Measurements from ENCODE around the gene RNU7-1.

DNA sequence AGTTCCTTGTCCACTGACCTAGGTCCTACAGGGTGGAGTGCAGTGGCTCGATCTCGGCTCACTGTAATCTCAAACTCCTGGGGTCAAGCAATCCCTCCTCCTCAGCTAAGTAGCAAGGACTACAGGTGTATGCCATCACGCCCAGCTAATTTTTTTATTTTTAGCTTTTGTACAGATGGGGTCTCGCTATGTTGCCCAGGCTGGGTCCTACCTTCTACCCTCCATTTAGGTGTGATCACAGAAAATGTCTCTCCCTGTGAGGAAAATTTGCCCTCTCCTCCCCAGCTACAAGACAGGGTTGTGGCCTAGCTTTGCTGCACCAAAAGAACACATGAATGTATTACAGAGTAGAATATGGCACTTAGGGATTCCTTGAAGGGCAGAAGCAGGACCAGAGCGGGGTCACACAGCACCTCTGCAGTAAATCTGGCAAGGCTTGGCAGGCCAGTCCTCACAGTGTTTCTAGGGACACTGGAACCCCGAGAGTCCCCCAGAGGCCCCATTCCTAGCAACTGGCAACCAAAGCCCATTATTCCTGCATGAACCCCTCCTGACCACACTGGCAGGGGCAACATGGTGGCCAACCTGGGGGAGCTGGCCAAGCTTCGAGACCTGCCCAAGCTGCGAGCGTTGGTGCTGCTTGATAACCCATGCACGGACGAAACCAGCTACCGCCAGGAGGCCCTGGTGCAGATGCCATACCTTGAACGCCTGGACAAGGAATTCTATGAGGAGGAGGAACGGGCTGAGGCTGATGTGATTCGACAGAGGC, 31.3 kb upstream of the RNU7-1 start:
- TF ChIP-seq CREB1 (CRISPR knock-in tag; IDR thresholded peaks at IDR 0.05) (no peak), SP1 (CRISPR knock-in tag; conservative IDR thresholded peaks at IDR 0.05) (no peak), CREM (CRISPR knock-in tag; IDR thresholded peaks at IDR 0.05) (no peak), NR1H2 (CRISPR knock-in tag; IDR thresholded peaks at IDR 0.05) (no peak), ZNF138 (CRISPR knock-in tag; conservative IDR thresholded peaks at IDR 0.05) (no peak), TCF7 (CRISPR knock-in tag; IDR thresholded peaks at IDR 0.05; ENCODE audit: low read depth) (no peak), TP53 (CRISPR knock-in tag; IDR thresholded peaks at IDR 0.05) (no peak), IRF2 (CRISPR knock-in tag; IDR thresholded peaks at IDR 0.05; ENCODE audit: borderline replicate concordance, low read depth) (no peak)
- TF ChIP-seq, protein P1, sequence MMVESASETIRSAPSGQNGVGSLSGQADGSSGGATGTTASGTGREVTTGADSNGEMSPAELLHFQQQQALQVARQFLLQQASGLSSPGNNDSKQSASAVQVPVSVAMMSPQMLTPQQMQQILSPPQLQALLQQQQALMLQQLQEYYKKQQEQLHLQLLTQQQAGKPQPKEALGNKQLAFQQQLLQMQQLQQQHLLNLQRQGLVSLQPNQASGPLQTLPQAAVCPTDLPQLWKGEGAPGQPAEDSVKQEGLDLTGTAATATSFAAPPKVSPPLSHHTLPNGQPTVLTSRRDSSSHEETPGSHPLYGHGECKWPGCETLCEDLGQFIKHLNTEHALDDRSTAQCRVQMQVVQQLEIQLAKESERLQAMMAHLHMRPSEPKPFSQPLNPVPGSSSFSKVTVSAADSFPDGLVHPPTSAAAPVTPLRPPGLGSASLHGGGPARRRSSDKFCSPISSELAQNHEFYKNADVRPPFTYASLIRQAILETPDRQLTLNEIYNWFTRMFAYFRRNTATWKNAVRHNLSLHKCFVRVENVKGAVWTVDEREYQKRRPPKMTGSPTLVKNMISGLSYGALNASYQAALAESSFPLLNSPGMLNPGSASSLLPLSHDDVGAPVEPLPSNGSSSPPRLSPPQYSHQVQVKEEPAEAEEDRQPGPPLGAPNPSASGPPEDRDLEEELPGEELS (CRISPR knock-in tag; IDR thresholded peaks at IDR 0.05), result no peak
- TF ChIP-seq, protein P2, sequence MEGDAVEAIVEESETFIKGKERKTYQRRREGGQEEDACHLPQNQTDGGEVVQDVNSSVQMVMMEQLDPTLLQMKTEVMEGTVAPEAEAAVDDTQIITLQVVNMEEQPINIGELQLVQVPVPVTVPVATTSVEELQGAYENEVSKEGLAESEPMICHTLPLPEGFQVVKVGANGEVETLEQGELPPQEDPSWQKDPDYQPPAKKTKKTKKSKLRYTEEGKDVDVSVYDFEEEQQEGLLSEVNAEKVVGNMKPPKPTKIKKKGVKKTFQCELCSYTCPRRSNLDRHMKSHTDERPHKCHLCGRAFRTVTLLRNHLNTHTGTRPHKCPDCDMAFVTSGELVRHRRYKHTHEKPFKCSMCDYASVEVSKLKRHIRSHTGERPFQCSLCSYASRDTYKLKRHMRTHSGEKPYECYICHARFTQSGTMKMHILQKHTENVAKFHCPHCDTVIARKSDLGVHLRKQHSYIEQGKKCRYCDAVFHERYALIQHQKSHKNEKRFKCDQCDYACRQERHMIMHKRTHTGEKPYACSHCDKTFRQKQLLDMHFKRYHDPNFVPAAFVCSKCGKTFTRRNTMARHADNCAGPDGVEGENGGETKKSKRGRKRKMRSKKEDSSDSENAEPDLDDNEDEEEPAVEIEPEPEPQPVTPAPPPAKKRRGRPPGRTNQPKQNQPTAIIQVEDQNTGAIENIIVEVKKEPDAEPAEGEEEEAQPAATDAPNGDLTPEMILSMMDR (IDR thresholded peaks at IDR 0.05), result no peak
- TF ChIP-seq, protein P3, sequence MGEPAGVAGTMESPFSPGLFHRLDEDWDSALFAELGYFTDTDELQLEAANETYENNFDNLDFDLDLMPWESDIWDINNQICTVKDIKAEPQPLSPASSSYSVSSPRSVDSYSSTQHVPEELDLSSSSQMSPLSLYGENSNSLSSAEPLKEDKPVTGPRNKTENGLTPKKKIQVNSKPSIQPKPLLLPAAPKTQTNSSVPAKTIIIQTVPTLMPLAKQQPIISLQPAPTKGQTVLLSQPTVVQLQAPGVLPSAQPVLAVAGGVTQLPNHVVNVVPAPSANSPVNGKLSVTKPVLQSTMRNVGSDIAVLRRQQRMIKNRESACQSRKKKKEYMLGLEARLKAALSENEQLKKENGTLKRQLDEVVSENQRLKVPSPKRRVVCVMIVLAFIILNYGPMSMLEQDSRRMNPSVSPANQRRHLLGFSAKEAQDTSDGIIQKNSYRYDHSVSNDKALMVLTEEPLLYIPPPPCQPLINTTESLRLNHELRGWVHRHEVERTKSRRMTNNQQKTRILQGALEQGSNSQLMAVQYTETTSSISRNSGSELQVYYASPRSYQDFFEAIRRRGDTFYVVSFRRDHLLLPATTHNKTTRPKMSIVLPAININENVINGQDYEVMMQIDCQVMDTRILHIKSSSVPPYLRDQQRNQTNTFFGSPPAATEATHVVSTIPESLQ (CRISPR knock-in tag; IDR thresholded peaks at IDR 0.05), result no peak
- TF ChIP-seq, protein P4, sequence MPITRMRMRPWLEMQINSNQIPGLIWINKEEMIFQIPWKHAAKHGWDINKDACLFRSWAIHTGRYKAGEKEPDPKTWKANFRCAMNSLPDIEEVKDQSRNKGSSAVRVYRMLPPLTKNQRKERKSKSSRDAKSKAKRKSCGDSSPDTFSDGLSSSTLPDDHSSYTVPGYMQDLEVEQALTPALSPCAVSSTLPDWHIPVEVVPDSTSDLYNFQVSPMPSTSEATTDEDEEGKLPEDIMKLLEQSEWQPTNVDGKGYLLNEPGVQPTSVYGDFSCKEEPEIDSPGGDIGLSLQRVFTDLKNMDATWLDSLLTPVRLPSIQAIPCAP (CRISPR knock-in tag; IDR thresholded peaks at IDR 0.05), result no peak
- TF ChIP-seq, protein P5, sequence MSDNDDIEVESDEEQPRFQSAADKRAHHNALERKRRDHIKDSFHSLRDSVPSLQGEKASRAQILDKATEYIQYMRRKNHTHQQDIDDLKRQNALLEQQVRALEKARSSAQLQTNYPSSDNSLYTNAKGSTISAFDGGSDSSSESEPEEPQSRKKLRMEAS (CRISPR knock-in tag; IDR thresholded peaks at IDR 0.05), result no peak
- TF ChIP-seq, protein P6, sequence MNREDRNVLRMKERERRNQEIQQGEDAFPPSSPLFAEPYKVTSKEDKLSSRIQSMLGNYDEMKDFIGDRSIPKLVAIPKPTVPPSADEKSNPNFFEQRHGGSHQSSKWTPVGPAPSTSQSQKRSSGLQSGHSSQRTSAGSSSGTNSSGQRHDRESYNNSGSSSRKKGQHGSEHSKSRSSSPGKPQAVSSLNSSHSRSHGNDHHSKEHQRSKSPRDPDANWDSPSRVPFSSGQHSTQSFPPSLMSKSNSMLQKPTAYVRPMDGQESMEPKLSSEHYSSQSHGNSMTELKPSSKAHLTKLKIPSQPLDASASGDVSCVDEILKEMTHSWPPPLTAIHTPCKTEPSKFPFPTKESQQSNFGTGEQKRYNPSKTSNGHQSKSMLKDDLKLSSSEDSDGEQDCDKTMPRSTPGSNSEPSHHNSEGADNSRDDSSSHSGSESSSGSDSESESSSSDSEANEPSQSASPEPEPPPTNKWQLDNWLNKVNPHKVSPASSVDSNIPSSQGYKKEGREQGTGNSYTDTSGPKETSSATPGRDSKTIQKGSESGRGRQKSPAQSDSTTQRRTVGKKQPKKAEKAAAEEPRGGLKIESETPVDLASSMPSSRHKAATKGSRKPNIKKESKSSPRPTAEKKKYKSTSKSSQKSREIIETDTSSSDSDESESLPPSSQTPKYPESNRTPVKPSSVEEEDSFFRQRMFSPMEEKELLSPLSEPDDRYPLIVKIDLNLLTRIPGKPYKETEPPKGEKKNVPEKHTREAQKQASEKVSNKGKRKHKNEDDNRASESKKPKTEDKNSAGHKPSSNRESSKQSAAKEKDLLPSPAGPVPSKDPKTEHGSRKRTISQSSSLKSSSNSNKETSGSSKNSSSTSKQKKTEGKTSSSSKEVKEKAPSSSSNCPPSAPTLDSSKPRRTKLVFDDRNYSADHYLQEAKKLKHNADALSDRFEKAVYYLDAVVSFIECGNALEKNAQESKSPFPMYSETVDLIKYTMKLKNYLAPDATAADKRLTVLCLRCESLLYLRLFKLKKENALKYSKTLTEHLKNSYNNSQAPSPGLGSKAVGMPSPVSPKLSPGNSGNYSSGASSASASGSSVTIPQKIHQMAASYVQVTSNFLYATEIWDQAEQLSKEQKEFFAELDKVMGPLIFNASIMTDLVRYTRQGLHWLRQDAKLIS (CRISPR knock-in tag; IDR thresholded peaks at IDR 0.05; ENCODE audit: borderline replicate concordance), result no peak

All from WTC11 (cell line).